Caco-2 (cell line): Measurements from ENCODE around the gene TMEM218. TPM values are rescaled to one million over a fixed set of nuclear protein-coding genes. Genes with fewer than 3 reads are reported as not detected.

Experiments
- BruUV-seq: library from RNA; stranded (reverse); fragments of 400-500 nt; replicated peaks from 2 replicates; lab custom pipeline; 2021; lab: Mats Ljungman, UMichigan
- CTCF ChIA-PET: fragments of 300-600 bp; sonication (Branson Sonifier 250); formaldehyde crosslinking; loops from one replicate; lab custom pipeline; 2022; ENCODE audit warnings: antibody characterized with exemption; lab: Charles Lee
- POLR2A ChIA-PET: fragments of 300-600 bp; sonication (Branson Sonifier 250); formaldehyde crosslinking; loops from one replicate; lab custom pipeline; 2022; ENCODE audit warnings: antibody characterized with exemption; lab: Charles Lee
- DNase-seq, 2 experiments: peaks; one replicate each; pipeline versions ENCODE4 v3.0.0 to v3.0.0-alpha.2; 2020 to 2022
- H3K27me3 ChIP-seq: replicated peaks from 2 replicates; pipeline ENCODE4 v1.6.0; 2011; ENCODE audit warnings: low read length; ENCODE audit not compliant: control insufficient read depth, insufficient read depth
- H3K36me3 ChIP-seq: 2 replicates; pipeline ENCODE4 v1.5.1; 2011; ENCODE audit warnings: low read length; ENCODE audit not compliant: control insufficient read depth, insufficient read depth
- H3K4me1 ChIP-seq: fragments of 250-450 bp; sonication (Bioruptor Pico); 2 replicates; pipeline ENCODE4 v1.5.1; 2020; ENCODE audit warnings: mild to moderate bottlenecking
- H3K4me3 ChIP-seq: 2 replicates; pipeline ENCODE4 v1.5.1; 2011; ENCODE audit warnings: low read depth, mild to moderate bottlenecking, control low read depth, low read length
- H3K9me3 ChIP-seq: fragments of 250-450 bp; sonication (Bioruptor Pico); 2 replicates; pipeline ENCODE4 v1.5.1; 2020; ENCODE audit warnings: mild to moderate bottlenecking, moderate library complexity
- H3K27ac Mint-ChIP-seq: one replicate; pipeline ENCODE4 v1.8.0; 2022; ENCODE audit warnings: mixed read lengths; ENCODE audit not compliant: unreplicated experiment
- H3K27me3 Mint-ChIP-seq: one replicate; pipeline ENCODE4 v1.8.0; 2022; ENCODE audit warnings: mixed read lengths; ENCODE audit not compliant: insufficient read depth, unreplicated experiment
- H3K36me3 Mint-ChIP-seq: one replicate; pipeline ENCODE4 v1.8.0; 2022; ENCODE audit warnings: mild to moderate bottlenecking, mixed read lengths; ENCODE audit not compliant: insufficient read depth, unreplicated experiment
- H3K4me1 Mint-ChIP-seq: one replicate; pipeline ENCODE4 v1.8.0; 2022; ENCODE audit warnings: low read depth, mixed read lengths; ENCODE audit not compliant: unreplicated experiment
- H3K4me3 Mint-ChIP-seq: one replicate; pipeline ENCODE4 v1.8.0; 2022; ENCODE audit warnings: mild to moderate bottlenecking, moderate library complexity, mixed read lengths; ENCODE audit not compliant: unreplicated experiment
- H3K9me3 Mint-ChIP-seq: one replicate; pipeline ENCODE4 v1.8.0; 2022; ENCODE audit warnings: mixed read lengths; ENCODE audit not compliant: unreplicated experiment
- intact Hi-C: fragments of 100-400 bp; cut with micrococcal nuclease; formaldehyde crosslinking; loops from one replicate; pipeline ENCODE4 v1.10.0; 2022; ENCODE audit not compliant: unreplicated experiment
- total RNA-seq: library from RNA; stranded (reverse); gene quantifications from 2 replicates; pipeline ENCODE4 v1.2.3, GENCODE V29; 2022
- TF ChIP-seq, protein P1 (sequence below), 2 experiments: fragments of 200-600 bp in 1 of 2; IDR thresholded peaks; 1 replicate in 1 of 2; 2 replicates in 1 of 2; pipeline versions ENCODE4 v1.5.1 to v1.8.0; 2011 to 2022; ENCODE audit warnings: antibody characterized with exemption in 1 of 2, control low read depth in 1 of 2, inconsistent platforms in 1 of 2, low read depth in 1 of 2, low read length in 1 of 2, mild to moderate bottlenecking in 1 of 2, moderate library complexity in 1 of 2; ENCODE audit not compliant: insufficient read depth in 1 of 2, severe bottlenecking in 1 of 2, unreplicated experiment in 1 of 2

The TMEM218 gene
- total RNA-seq, 1 experiment from 2014 or later, result 20.3 TPM

GRCh38 chr11:125055107-125055715, 56.2 kb downstream of the TMEM218 start:
- Histone ChIP-seq H3K4me1 (peaks cover 32% of the 10 kb centered on the region), H3K36me3 (no peaks in the 10 kb centered on the region), H3K4me3 (no peak overlapping the region), H3K9me3 (peaks cover 3% of the 10 kb centered on the region; the same call in 1 of the 2 replicates), H3K27me3 (no peaks in the 10 kb centered on the region)
- TF ChIP-seq, protein P1, sequence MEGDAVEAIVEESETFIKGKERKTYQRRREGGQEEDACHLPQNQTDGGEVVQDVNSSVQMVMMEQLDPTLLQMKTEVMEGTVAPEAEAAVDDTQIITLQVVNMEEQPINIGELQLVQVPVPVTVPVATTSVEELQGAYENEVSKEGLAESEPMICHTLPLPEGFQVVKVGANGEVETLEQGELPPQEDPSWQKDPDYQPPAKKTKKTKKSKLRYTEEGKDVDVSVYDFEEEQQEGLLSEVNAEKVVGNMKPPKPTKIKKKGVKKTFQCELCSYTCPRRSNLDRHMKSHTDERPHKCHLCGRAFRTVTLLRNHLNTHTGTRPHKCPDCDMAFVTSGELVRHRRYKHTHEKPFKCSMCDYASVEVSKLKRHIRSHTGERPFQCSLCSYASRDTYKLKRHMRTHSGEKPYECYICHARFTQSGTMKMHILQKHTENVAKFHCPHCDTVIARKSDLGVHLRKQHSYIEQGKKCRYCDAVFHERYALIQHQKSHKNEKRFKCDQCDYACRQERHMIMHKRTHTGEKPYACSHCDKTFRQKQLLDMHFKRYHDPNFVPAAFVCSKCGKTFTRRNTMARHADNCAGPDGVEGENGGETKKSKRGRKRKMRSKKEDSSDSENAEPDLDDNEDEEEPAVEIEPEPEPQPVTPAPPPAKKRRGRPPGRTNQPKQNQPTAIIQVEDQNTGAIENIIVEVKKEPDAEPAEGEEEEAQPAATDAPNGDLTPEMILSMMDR (IDR thresholded peaks at IDR 0.05; ENCODE audit: insufficient read depth in 1 of 2, low read depth in 1 of 2, low read length in 1 of 2, severe bottlenecking in 1 of 2, unreplicated experiment in 1 of 2), result no peak
- no peaks in the 10 kb centered on the region for H3K36me3 Mint-ChIP-seq
- POLR2A ChIA-PET, result no interaction called here
- H3K4me1 Mint-ChIP-seq, result peaks cover 17% of the 10 kb centered on the region
- intact Hi-C loops, result loop anchor here (5.0 kb wide), 1 partner anchor 83 kb away; no protein-coding TSS in a partner anchor
- peak in 1 of 2 experiments; percentile 64 for DNase-seq
- CTCF ChIA-PET, result interaction anchor here (0.6 to 1.0 kb wide), 2 partner anchors 36 to 56 kb away, joined by 3 to 4 read pairs; partner anchors contain the start of gene TMEM218
- H3K27ac Mint-ChIP-seq, result no peak overlapping the region
- no TSS peak for BruUV-seq
- peak overlapping the region; percentile 11 for H3K4me3 Mint-ChIP-seq
- no peaks in the 10 kb centered on the region for H3K9me3 Mint-ChIP-seq
- H3K27me3 Mint-ChIP-seq, result no peaks in the 10 kb centered on the region

- Histone ChIP-seq H3K4me1 (peaks cover 25% of the 10 kb centered on the region), H3K4me3 (no peak overlapping the region), H3K27me3 (no peaks in the 10 kb centered on the region), H3K36me3 (no peaks in the 10 kb centered on the region), H3K9me3 (no peaks in the 10 kb centered on the region)
- H3K27me3 Mint-ChIP-seq, result no peaks in the 10 kb centered on the region
- BruUV-seq, result no TSS peak
- H3K27ac Mint-ChIP-seq, result no peak overlapping the region
- peaks cover 11% of the 10 kb centered on the region for H3K4me1 Mint-ChIP-seq
- intact Hi-C loops, result no loop called here
- H3K9me3 Mint-ChIP-seq, result no peaks in the 10 kb centered on the region
- ChIA-PET CTCF (no interaction called here), POLR2A (no interaction called here)
- DNase-seq, result no peak
- no peaks in the 10 kb centered on the region for H3K36me3 Mint-ChIP-seq
- TF ChIP-seq, protein P1 (IDR thresholded peaks at IDR 0.05; ENCODE audit: insufficient read depth in 1 of 2, low read depth in 1 of 2, low read length in 1 of 2, severe bottlenecking in 1 of 2, unreplicated experiment in 1 of 2), result no peak
- no peak overlapping the region for H3K4me3 Mint-ChIP-seq
Observed at GRCh38 chr11:125053167-125053566, 58.3 kb downstream of the TMEM218 start.

DNA sequence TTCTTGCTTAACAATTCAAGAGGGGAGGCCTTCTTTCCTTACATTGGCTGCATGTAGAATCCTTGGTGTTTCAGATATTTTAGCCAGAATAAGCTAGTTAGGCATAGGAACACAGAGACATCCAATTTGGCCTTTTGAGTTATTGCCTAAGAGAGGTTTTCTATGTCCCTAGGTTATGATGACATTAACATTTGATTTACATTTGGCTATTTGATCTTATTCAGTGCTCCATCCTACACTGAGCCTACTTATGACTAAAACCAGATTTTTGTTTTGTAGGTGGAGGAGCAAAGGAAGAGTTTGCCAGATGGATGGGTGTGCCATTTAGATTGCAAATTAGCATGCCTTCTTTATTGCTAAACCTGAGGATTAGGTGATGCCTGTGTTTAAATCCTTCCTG, 59.4 kb downstream of the TMEM218 start:
- Mint-ChIP-seq H3K4me3 (no peak overlapping the region), H3K4me1 (peaks cover 7% of the 10 kb centered on the region), H3K27me3 (no peaks in the 10 kb centered on the region), H3K36me3 (no peaks in the 10 kb centered on the region), H3K27ac (no peak overlapping the region), H3K9me3 (no peaks in the 10 kb centered on the region)
- peaks cover 2% of the 10 kb centered on the region; the same call in 1 of the 2 replicates for H3K9me3 ChIP-seq
- ChIA-PET POLR2A (interaction anchor here (0.6 kb wide), 1 partner anchor 847 kb away, joined by 3 read pairs; no protein-coding TSS in a partner anchor), CTCF (no interaction called here)
- peaks cover 13% of the 10 kb centered on the region for H3K4me1 ChIP-seq
- intact Hi-C loops, result no loop called here
- H3K4me3 ChIP-seq, result no peak overlapping the region
- no TSS peak for BruUV-seq
- TF ChIP-seq, protein P1 (IDR thresholded peaks at IDR 0.05; ENCODE audit: insufficient read depth in 1 of 2, low read depth in 1 of 2, low read length in 1 of 2, severe bottlenecking in 1 of 2, unreplicated experiment in 1 of 2), result no peak
- H3K27me3 ChIP-seq, result no peaks in the 10 kb centered on the region
- H3K36me3 ChIP-seq, result no peaks in the 10 kb centered on the region
- no peak for DNase-seq
